GM18526 (cell line): ENCODE results near the gene ARFGAP1.

Experiments used
- POLR2A ChIP-seq: IDR thresholded peaks from 3 replicates; pipeline ENCODE4 v1.6.1; 2011; ENCODE audit not compliant: insufficient read length; ENCODE audit errors: extremely low read depth

The ARFGAP1 gene

DNA sequence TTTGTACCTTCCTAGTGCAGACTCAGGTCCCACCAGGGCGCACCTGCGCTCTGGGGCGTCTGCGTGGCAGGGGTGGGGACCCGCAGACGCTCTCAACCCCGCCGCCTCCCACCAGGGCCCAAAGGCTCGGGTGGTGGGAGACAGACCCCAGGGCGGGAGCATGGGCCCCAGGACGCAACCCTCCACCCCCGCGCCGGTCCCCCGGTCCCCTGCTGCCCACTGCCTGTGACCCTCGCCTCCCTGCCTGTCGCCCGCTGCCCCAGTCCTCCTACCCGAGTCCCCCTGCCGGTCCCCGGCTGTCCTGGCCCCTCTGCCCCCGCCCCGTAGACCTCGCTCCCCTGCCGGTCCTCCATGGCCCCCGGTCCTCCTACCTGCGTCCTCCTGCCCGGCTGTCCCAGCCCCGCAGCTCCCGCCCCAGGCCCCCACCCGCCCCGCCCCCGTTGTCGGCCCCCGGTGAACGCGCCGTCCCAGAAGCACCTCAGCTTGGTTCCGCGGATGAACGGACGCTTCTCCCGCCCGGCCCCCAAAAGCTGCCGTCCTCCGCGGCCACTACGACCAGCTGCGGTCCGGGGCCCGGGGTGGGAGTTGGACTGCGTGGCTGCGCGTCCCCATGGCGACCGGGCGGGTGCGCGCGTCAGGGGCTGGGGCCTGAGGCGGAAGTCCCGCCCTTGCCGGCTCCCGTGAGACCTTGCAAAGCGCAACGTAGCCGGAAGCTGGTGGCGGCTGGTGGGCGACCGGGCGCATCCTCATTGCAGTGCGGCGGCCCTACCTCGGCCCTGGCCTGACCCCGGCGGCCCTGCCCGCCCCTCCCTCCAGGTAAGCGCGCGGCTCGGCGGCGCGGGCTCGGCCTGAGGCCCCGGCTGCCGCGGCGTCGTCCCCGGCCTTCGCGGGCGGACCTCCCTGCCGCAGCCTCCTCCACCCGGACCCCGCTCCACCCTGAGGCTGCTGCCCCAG is at the start of gene ARFGAP1:
ARFGAP1 (plus strand) TSS at position 709 of the 954 bp plus-strand sequence. CDS start 2,768 bp downstream, outside the sequence.
- peak; percentile 77 for TF ChIP-seq POLR2A

GRCh38 chr20:63223121-63223825 is 49.3 kb upstream of the ARFGAP1 start:
- TF ChIP-seq POLR2A = no peak

GRCh38 chr20:63223826-63224207 is 48.8 kb upstream of the ARFGAP1 start:
- no peak for TF ChIP-seq POLR2A

GRCh38 chr20:63224412-63225081 is 48.1 kb upstream of the ARFGAP1 start:
- no peak for TF ChIP-seq POLR2A

DNA sequence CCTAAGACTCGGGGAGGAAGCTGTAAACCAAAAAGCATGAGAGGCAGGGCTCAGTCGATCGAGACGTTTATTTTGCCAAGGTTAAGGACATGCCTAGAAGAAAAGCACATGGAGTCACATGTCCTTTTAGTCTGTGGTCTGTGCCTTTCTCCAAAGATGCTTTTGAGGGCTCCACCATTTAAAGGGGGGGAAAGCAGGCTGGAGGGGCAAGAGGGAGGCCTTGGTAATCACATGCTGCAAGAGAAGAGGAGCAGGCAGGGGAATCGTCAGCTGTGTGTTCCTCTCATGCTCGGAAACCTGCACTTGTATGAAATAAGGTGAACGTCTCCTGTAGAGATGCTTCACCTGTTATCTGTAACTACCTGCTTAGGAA is 47.5 kb upstream of the ARFGAP1 start:
- TF ChIP-seq POLR2A = no peak

GRCh38 chr20:63226042-63226943 is 46.3 kb upstream of the ARFGAP1 start:
- TF ChIP-seq POLR2A = no peak

- no peak for TF ChIP-seq POLR2A
Observed at GRCh38 chr20:63227260-63227659, 45.4 kb upstream of the ARFGAP1 start.

- TF ChIP-seq POLR2A = no peak
Observed at GRCh38 chr20:63228806-63229205, 43.8 kb upstream of the ARFGAP1 start.

- TF ChIP-seq POLR2A = no peak
Observed at GRCh38 chr20:63230800-63231268, 41.8 kb upstream of the ARFGAP1 start.

GRCh38 chr20:63232235-63233060 is 40.2 kb upstream of the ARFGAP1 start:
- TF ChIP-seq POLR2A = no peak

GRCh38 chr20:63233061-63233344 is 39.6 kb upstream of the ARFGAP1 start:
- TF ChIP-seq POLR2A = no peak

DNA sequence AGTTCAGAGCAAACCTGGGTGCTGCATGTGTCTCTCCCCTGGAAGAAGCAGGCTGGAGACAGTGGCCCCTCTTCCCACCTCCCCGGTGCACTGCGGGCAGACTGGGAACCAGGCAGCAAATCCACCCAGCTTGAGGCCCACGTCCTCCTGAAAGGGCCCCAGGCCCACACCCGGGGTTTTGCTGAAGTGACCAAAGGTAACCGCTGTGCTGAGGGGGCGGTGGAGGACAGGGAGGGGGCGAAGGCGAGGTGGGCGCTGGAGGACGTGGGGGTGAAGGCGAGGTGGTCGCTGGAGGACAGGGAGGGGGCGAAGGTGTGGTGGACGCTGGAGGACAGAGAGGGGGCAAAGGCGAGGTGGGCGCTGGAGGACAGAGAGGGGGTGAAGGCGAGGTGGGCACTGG is 38.7 kb upstream of the ARFGAP1 start:
- TF ChIP-seq POLR2A = no peak

DNA sequence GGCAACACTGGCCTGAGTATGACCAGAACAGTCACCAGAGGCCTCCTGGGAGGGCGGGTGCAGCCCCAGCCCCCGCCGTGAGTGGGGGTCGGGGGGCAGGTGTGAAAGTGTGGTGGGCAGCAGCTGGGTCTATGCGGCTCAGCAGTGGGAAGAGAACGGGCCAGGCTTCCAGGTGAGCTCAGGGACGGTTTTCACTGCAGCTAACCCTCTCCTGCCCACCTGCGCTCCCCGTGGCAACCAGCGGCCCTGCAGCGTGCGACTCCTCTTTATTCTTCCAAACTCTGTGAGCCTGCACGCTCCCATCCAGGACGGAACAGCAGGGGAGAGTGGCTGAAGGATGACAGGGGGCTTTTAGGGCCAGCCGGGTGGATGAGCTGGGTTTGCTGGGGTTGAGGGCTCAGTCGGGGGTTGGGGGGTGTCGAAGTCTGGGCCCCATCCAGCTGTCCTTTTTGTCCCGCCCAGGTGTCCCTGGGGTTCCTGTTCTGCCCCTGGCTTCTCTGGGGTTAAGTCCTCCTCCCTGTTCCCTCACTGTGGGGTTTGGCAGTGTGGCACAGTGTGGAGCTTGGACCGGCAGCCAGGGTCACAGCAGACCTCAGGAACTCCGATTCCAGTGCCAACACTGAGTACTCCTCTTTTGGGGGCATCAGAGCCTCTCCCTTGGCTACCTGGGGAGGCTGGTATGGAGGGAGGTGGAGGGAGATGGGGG is 37.8 kb upstream of the ARFGAP1 start:
- no peak for TF ChIP-seq POLR2A
